ENCODE measurements around the gene WRNIP1.

The WRNIP1 gene

DNA sequence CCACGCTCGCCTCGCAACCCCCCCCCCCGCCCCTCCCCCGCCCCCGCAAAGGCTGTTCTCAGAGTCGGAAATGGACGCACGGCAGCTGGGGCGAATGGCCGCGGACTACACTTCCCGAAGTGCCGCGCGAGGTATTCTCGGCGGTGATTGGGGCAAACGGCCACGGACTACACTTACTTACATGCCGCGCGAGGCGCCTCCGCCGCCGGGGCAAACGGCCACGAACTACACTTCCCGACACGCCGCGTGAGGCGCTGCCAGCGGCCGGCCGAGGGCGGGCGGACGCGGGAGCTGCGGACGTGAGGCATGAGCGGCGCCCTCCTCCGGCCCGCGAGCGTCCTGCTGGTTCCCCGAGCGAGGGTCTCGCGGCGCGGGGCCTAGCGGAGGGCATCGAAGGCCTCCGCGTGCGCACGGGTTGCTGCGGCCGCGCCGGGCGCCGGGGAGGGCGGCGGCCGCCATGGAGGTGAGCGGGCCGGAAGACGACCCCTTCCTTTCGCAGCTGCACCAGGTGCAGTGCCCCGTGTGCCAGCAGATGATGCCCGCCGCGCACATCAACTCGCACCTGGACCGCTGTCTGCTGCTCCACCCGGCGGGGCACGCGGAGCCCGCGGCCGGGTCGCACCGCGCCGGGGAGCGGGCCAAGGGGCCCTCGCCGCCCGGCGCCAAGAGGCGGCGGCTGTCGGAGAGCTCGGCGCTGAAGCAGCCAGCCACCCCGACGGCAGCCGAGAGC is at the start of gene WRNIP1:
WRNIP1 (plus strand) TSS at position 228 of the 730 bp plus-strand sequence; CDS start at position 458, 230 bp downstream.
- peak; percentile 96 for DNase-seq

DNA sequence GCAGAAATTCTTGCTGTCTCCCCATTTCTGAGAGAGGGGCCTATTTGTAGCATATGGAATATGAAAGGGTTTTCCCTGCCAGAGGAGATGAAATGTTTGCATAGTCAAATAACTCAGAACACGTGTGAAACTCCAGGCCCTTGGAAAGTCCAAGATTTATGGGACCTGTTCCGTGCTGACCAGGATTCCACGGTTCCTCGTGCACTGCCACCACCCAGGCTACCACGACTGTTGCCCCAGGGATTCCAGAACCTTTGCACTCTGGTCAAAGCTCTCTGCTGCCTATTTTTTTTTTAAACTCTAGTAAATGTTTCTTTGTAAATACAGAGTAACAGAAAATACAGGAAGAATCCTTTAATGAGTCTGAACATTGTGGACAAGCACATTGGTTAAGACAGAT is 49.5 kb upstream of the WRNIP1 start:
- DNase-seq = no peak

DNA sequence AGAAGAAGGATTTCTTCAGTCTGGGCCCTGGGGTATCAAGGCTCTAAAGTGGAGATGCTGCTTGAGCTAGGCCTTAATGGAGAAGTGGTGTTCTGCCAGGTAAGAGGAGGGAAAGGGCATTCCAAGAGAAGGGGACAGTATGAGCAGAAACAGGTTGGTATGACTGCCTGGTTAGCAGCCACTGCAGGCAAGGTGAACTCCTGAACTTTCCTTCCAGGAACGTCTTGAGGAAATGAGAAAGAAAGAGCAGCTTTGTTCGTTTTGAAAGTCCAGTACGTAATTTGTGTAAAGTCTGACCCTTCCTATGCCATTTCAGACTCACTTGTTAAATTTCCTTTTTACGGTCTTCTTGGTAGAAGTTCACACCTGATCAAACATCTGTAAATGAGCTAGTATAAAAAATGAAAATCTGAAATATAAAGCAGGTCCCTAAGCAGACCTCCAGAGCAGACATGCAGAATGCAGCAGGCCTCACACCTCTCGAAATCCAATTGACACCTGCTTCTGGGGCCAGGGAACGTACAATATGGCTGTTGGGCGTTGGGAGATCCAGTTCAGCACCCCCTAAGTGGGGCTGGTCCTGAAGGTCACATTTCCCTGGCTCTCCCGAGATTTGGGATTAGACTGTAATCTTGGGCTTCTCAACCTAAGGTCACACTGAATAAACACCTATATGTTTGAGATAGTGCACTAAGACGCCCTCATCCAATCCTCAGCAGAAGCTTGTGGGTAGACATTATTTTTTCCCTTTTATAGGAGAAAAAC is 48.1 kb upstream of the WRNIP1 start:
- no peak for DNase-seq

DNA sequence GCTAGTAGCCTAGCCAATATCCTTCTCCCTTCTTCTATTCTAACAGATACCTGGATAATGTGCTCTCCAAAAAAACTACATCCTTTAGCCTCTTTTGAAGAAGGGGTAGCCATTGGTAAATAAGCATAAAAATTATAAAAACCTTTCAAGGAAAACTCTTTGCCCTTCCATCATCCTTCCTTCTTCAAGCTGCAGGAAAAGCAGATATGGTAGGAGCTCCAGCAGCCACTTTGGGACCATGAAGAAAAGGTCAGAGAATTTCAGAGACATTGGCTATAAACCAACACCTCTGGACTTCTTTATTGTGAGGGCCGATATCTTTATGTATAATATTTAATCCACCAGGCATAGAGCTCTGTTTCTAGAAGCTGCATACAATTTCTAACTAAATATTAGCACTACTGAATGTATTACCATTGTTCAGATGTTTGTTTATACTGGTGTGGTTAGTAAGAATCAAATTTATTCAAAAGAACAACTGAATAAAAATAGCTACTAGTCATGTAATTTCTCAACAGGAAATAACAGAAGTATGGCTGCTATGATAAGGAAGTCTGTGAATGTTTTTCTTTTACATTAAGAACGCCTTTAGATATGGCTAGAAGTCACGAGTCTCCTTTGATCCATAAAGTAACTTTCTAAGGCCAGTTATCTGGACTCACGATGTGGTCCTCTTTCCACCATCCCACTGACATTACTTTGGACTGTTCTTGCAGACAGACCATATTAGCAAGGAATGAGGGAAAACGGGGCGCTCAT is 46.7 kb upstream of the WRNIP1 start:
- DNase-seq = no peak

DNA sequence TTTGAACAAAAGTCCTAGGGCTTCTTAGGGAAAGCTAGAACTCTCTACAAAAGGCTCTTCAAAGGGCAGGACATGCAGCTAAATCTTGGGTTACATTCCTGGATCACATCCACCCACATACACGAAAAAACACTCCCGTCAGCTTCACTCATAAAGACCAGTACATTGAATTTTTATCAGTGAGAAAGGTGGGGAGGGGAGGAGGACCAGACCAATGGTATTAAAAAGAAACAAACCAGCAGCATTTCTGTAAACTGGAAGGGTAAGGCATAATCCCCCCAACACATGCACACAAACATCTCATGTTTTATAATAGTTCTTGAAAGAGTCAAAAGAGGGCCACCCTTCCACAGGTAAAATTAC is 46.1 kb upstream of the WRNIP1 start:
- no peak for DNase-seq

DNA sequence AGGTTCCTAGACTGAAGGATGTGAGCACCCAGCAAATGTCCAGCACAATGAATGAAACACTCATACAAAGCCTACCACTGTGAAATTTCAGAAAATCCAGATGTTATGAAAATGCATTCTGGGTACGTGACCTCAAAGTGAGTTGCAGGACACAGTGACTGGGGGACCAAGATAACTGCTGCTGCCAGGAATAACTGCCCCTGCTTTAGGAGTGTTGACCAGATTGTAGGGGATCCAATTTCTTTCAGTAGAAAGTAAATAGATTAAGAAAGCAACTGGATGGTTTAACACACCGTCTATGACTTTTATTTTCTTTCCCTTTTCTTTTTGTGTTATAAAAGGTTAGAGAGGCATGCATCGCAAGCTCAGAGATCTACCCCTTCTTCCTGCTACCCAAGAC is 44.0 kb upstream of the WRNIP1 start:
- DNase-seq = no peak

DNA sequence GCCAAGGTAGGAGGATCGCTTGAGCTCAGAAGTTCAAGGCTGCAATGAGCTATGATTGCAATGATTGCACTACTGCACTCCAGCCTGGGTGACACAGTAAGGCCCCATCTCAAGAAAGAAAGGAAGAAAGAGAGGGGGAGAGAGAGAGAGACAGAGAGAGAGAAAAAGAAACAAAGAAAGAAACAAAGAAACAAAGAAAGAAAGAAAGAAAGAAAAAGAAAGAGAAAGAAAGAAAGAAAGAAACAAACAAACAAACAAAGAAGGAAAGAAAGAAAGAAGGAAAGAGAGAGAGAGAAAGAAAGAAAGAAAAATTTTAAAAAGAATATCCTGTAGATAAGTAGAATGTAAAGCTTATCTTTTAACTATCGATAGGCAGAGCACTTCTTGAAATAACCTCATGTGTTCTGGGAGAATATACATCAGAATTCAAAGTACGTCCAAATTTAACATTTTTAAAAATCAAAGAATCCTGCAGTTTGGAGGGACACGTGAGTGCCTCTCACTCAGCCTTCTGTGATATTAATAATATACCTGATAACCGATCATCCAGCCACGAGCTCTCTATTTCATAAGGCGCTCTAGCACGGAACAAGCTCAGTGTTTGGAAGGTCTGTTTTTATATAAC is 39.7 kb upstream of the WRNIP1 start:
- DNase-seq = no peak

DNA sequence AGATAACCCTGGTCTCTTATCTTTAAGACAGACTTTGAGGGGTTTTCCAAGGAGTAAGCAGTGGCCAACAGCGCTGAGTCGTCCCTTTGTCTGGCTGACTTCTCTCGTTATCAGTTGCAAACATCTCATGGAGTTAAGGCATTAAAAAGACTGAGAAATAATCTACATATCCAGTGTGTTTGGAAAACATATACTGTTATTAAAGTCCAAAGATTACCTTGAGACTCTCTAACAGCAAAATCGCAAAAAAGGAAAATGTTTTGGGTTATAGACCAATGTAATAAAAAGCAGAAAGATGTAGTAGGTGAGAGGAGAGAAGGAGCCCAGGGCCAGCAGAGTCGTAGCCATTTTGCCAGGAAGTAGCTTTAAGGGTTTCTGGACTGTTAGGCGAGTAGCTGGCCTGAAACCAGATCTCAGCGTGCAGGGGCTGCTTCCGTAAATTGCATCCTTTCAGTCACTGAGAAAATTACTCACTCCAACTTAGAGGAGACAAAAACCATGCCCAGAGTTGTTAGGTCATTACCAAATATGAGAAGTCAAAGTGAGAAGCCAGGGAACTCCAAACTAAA is 39.1 kb upstream of the WRNIP1 start:
- DNase-seq = no peak

DNA sequence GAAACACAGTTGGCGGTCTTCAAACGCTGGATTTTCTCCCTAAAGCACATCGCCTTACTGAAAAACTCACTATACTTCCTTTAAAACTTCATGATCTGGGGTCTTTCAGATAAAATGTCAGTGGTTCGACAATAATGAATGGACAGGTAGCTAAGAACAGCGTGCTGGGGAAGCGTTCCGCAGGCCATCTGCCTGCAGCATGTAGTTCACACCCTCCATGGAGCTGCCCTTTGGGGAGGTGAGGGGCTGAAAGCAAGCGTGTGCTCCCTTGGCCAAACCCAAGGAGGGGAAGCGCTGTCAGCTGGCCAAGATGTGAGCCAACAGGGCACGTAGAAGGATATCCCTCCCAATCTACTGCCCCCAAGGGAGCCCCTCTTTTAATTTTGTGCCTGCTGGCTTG is 35.3 kb upstream of the WRNIP1 start:
- DNase-seq = no peak

DNA sequence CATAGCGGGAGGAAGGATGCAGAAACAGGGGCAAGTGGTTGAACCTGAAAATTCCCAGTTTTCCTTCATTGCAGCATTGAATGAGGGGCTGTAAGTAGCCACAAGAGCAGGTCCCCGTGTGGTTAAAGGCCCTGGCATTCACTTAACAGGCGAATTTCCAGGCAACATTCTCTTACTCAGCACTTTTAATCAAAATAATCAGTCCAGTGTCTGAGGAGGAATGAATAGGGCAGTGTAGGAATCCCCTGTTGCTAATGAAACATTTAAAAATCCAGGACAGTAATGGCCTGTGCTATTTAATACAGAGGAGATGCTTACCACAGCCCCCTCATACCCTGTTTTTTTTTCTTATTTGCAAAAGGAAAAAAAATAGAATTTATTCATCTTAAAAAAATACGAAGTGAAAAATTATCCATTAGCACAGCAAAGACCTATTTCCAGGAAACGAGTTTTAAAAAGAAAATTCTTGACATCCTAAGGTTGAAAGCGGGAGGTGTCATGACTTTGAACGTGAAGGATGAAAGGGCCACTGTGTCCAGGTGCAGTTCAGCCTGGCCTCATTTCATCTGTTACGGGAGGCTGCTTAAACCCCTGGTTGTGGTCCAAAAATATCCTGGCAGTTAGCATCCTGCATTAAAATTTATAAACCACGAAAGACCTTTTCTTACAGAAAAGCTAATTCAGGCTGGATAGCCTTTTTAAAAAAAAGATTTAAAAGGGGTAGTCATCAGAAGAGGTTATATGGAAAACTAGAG is 34.7 kb upstream of the WRNIP1 start:
- no peak for DNase-seq

DNA sequence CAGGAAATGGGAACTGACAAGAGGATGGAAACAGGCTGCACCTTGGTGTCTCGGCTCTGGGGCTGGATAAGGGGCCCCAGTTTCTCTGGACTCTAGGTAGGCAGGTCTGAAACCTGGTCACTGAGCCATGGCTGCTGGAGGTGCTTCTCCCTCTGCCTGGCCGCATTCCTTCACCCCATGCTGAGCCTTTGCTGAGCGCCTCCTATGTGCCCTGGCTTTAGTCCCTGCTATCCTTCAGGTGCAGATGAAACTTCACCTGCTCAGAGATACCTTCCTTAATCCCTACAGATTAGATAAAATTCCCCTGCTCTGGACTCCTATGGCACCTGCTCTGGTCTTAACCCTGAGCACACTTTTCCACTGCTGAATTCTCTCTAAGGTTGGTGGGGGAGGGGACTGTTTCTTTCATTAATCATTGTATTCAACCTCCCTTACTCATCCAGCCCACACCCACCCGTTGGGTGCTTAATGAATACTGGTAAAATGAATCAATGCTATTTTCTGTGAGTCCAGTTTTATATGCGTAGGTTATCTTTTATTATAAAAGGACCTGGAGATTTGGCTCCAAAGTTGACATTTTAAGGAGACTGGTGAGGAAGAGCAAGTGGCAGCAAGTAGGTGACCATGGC is 33.8 kb upstream of the WRNIP1 start:
- DNase-seq = no peak

DNA sequence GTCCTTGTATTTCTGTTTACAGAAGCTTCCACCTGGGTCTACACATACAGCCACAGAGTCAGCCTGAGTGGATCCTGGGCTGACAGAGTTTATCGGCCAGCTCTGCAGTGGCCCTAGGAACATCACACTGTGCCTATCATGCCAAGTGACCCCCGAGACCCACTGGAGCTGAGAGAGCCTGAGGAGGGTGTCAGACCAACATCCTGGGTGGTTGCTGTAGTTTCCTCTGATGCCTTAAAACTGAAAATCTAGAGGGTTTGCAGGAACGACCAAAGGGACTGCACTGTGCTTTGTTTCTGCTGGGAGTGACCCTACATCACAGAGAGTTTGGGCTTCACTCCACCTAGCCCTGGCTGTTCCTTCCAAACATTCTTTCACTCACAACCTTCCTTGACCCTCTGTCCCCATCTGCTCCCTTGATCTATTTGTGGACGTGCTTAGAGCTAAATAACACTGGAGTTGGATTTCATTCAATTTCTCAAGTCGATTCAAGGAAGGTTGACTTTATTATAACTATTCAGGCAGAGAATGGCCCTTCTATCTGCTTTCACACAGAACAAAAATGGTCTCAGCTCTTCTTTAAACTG is 32.6 kb upstream of the WRNIP1 start:
- no peak for DNase-seq

DNA sequence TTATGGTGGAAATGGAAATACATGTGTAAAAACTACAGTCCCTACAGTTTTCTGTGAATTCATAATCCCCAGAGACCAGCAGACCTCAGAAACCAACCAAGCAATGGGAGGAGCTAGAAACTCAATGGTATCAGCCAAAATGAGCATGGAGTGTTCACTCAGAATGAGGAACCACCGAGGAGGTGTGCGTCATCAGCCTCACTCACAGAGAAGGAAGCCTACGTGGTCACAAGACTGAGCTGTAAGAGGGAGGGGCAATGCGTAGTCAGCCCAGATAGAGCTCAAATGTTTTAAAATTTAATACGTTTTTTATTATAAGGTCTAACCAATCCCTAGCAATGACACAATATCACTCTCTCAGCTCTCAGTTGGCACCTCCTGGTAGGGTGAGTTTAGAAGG is 31.9 kb upstream of the WRNIP1 start:
- DNase-seq = no peak

DNA sequence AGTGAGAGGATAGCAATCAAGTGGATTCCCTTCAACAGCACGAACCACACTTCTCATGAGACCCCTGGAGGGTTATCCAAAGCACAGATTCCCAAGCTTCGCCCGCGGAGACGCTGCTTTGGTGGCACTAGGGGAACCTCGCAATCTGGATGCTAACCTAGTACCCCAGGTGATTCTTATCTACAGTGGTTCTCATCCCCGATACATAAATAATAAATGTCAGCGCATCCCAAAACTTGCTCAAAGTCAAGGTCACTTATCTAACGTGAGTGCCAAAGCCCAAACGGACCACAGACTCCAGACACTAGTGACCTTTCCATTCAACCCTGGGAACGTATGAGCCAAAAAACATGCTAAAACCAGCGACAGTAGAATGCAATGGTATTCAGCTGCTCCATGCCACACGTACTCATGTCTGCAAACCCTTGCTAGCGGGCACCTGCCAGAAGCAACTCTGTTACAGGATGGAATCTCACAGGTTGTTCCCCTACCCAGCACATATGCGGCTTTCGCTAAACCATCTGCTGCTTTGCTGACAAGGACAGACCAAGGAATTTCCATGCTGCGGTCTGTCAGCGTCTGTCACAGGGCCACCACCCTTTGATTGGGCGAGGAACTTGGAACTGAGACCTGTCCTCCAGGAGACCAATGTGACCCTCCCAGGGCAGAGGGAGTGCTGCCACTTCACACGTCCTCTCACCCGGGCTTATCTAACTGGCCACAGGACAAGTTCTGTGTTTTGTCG is 31.3 kb upstream of the WRNIP1 start:
- no peak for DNase-seq

DNA sequence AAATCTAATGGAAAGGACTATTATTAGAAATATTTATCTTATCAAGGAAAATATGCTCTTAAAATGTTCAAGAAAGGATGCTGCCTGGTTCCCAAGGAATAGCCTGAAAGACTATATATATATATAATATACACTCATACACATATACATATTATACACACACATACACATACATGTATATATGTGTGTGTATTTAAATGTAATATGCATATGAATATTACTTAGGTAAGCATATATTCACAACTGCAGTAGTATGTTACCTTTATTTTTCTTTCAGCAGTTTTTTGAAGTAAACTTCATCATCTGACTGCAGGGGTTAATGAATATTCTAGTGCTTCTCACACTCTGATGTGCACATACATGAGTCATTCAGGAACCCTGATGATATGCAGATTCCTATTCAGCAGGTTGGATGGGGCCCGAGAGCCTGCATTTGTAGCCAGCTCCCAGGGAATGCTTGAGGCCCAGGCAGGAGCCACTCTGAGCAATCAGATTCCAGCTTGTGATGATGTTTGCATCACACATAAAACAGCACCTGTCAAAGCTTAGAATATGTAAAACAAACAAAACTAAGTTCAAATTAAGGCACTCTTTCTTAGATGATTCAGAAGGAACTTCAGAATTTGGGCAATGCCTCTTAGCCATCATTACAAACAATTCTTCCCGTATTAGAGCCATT is 30.6 kb upstream of the WRNIP1 start:
- no peak for DNase-seq

DNA sequence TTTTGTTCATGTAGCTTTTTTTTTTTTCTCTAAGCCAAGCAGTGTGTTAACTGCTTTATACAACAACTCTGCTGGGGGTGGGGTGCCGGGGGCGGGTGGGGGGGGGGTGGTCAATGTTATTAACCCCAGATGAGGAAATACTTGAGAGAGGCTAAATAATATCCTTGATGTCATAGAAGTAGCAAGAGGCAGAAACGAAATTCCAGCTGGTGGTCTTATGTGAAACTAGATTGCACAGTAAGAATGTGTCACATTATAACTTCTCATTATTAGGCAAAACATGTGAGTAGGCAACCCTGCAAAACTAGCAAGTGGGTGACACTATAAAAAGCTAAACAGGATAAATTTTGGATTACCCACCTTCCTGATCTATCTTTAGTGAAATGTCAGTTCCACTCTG is 27.3 kb upstream of the WRNIP1 start:
- no peak for DNase-seq

DNA sequence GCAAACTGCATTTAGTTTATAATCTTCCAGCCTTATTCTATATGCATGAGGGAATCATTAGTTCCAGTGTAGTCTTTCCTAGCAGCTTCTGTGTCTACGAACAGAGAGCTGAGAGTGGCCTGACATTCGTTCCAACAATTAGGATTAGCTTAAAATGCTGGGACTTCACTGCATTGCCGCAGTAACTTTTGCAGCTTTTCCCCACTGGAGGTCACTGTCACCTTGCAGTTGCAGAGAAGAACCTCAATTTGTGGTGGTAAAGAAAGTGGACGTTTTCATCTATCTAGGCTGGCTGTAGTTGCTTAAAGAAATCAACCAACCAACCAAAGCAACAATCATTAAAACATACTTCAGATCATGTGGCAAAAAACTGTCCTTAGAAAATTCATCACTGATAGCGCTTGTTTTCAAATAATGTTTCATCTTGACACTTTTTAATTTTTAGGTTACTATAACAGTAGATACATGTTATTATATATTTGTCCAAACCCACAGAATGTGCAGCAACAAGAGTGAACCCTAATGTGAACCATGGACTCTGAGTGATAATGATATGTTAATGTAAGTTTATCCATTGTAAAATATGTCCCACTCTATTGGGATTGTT is 26.7 kb upstream of the WRNIP1 start:
- peak; percentile 56 for DNase-seq

DNA sequence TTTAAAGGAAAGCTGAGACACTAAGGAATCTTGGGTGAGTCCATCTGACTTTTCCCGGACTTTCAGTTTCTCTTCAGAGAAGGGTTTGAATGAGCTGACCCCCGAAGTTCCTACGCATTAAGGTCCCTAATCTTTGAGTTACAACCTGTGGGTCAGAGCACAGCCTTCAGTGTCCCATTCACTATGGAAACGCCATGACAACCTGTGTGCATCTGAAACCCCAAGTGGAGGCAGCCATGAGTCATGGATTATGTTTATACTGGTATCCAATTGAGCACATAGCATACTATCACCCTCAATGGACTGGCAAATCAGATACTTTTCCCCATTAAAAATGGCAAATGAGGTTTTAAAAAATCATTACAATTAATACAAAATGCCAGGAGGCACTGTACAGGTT is 25.9 kb upstream of the WRNIP1 start:
- DNase-seq = no peak

DNA sequence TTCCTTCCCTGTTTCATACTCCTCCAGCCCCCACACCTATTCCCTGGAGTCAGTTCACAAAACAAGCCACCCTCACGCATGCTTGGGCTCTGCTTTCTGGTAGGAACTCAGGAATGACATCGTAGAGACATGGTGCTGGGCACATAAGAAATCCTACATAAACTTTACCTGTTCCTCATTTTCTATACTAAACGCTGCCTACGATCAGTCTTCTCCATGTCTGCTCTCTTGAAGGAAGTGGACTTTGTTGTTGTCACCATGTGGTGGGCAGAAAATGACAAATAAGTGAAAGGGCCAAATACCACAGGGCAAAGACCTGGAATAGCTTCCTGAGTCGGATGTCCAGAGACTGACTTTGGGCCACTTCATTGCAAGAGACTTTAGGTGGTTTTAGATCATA is 24.6 kb upstream of the WRNIP1 start:
- DNase-seq = no peak

DNA sequence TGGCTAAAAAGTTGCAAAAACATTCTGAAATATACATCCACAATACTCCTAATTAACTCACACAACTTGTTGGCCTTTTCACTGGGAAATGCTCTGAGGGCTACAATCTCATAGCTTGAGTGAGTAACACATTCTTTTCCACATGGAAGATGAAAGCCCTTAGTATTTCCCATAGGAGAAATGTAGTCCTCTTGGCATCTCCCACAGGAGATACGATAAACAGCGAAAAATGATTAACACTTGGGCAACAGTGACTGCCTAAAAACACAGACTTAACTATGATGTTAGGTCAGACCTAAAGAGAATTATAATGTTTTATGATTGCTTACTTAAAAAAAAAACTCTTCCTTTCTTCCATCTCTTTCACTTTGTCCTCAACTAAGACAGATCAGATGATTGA is 23.4 kb upstream of the WRNIP1 start:
- no peak for DNase-seq
